ENCODE results near the gene SPOCK2.
A peak's percentile ranks its signal among the peaks of the same experiment; 100 is the strongest.

Gene SPOCK2

DNA sequence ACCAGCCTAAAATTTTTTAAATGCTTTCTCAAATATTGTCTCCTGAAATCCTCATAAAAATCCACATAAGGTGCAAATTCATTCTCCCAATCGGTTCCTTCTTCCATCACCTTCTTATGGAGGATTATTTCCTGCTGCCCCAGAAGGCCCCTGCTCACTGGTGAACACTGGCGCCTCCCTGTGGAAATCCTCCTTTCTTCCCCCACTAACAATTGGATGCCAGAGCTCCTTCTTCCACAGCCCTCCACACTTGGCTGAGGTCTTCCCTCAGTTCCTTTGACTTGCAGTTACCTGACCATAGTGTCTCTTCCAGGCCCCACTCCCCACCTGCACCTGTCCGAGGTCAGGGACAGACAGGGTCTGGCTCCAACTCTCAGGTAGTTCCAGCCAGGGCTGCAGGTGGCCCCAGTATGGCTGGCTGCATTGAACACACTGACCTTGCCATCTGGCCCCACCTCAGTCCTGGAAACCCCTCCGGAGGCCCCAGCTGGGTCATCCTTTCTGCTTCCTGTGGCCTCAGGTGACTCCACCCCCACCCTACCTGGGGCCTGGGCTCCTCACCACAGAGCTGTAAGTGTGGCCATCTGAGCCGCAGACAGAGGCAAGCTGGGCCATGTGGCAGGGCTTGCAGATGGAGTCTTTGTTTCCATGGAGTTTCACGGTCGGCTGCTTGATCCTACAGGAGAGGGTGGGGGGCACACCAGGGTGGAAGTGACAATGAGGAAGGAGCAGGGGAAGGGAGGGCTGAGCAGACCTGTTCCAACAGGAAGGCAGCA, 18.4 kb downstream of the SPOCK2 start:
- TF ChIP-seq, protein P1, sequence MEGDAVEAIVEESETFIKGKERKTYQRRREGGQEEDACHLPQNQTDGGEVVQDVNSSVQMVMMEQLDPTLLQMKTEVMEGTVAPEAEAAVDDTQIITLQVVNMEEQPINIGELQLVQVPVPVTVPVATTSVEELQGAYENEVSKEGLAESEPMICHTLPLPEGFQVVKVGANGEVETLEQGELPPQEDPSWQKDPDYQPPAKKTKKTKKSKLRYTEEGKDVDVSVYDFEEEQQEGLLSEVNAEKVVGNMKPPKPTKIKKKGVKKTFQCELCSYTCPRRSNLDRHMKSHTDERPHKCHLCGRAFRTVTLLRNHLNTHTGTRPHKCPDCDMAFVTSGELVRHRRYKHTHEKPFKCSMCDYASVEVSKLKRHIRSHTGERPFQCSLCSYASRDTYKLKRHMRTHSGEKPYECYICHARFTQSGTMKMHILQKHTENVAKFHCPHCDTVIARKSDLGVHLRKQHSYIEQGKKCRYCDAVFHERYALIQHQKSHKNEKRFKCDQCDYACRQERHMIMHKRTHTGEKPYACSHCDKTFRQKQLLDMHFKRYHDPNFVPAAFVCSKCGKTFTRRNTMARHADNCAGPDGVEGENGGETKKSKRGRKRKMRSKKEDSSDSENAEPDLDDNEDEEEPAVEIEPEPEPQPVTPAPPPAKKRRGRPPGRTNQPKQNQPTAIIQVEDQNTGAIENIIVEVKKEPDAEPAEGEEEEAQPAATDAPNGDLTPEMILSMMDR (IDR thresholded peaks at IDR 0.05; ENCODE audit: insufficient read depth, low read depth, low read length, missing control alignments), result peak; percentile 17
- no peak for DNase-seq (ENCODE audit: low read depth)
- H3K4me3 ChIP-seq (ENCODE audit: low read length), result no peak overlapping the region

DNA sequence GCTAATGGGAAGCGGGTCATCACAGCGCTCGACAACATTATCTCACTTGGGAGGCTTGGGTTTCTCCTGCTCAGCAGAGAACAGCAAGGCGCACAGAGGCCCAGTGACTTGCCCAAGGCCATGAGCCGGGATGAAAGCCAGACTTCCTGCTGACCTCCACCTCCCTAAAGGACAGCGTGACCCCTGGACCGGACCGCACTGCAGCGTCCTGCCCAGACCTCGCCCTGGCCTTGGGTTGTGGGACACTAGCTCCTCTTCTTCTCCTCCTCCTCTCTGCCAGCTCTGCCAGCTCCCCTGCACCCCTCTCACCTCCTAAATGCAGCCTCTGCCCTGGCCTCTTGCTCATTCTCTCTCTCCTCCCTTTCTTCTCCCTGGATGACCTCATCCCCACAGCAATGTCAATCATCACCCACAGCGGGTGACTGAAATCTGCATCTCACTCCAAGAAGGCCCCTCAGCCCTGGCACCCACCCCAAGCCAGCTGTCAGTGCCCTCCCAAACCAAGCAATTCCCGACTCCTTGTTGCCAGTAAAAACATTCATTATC, 19.4 kb downstream of the SPOCK2 start:
- no peak overlapping the region for H3K4me3 ChIP-seq (ENCODE audit: low read length)
- TF ChIP-seq, protein P1 (IDR thresholded peaks at IDR 0.05; ENCODE audit: insufficient read depth, low read depth, low read length, missing control alignments), result no peak
- peak; percentile 38 for DNase-seq (ENCODE audit: low read depth)

DNA sequence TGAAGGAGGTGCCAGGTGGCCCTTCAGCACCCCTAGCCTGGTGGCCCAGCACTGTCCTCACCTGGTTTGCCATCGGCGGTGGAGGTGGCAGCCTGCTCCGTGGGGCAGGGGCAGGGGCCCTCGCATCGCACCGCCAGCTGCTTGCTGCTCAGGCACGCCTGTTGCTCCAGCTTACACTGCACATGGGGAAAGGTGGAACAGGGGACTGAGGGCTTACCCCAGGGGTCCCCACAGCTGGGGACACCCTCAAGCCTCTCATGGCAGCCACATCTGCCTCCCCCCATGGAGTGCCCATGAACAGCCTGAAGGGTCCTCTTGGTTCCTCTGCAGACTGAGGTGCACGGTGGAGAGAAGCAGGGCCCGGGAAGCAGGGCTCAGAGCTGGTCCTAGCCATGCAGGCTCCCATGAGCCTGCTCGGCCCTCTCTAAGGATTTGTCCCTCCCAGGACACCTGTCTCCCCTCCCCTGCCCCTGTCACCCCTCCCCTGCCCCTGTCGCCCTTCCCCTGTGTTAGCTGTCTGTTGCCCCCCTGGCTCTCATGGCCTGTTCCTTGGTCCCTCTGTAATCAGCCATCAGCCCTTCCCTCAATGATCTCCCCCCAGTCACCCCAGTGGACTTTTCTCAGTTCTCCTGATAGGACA, 20.1 kb downstream of the SPOCK2 start:
- TF ChIP-seq, protein P1 (IDR thresholded peaks at IDR 0.05; ENCODE audit: insufficient read depth, low read depth, low read length, missing control alignments), result no peak
- DNase-seq (ENCODE audit: low read depth), result no peak
- no peak overlapping the region for H3K4me3 ChIP-seq (ENCODE audit: low read length)

DNA sequence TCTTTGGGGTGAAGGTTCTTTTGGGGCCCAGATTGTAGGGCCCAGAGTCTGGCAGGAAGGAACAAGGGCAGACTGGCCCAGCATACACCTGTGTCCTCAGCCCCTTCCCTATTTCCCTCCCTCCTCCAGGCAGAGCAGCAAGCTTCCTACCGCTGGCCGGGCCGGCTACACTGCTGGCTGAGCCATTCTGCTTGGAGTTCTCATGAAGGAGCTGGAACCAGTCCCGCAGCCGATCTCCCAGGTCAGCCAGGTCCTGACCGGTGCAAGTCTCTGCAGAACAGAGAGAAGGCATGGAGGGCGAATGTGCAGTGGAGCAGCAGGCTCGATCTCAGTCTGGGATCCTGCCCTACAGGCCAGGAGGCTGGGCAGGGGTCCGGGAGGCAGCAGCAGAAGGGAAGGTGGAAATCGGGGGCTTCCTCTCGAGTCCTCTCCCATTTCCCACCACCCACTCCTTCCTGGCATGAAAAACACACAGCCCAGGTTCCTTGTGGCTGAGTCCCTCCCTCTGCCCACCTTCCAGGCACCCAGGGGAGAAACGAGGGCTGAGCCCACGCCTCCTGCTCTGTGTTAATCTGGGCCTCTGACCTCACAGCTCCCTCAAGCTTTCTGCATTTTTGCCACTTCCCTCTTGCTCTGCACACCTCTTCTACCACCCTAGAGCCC, 20.8 kb downstream of the SPOCK2 start:
- DNase-seq (ENCODE audit: low read depth), result no peak
- TF ChIP-seq, protein P1 (IDR thresholded peaks at IDR 0.05; ENCODE audit: insufficient read depth, low read depth, low read length, missing control alignments), result no peak
- no peak overlapping the region for H3K4me3 ChIP-seq (ENCODE audit: low read length)

DNA sequence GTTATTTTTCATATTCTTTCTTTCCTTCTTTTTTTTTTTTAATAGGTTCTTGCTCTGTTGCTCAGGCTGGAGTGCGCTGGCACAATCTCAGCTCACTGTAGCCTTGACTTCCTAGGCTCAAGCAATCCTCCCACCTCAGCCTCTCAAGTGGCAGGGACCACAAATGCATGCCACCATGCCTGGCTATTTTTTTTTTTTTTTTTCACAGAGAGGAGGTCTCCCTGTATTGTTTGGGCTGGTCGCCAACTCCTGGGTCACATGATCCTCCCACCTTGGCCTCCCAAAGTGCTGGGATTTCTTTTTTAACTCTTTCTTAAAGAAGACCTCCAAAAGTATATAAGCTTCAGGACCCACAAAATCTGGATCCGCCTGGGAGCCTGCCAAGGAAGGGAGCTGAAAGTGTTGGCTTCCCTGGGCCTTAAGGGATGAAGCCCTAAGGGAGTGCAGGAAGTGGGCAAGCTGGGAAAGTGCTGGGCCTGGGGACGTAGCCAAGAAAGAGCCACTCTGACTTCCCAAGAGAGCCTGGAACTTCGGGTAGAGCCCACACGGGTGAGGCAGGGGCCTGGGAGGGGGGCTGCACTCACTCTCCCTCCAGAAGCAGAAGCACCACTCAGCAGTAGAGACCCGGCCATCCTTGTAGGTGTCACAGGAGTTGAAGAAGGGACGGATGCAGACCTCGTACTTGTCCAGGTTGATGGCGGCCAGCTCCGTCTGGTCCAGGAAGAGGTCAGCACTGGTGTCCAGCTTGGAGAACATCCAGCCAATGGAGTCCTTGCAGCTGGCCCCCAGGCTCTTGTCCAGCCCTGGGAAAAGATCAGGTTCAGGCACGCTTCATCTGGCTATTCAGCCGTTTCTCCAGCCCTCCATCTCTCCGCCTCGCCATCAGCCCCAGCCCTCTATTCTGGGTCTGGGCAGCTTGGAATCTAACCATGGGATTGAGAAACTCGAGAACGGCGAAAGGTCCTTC, 21.8 kb downstream of the SPOCK2 start:
- no peak overlapping the region for H3K4me3 ChIP-seq (ENCODE audit: low read length)
- DNase-seq (ENCODE audit: low read depth), result no peak
- TF ChIP-seq, protein P1 (IDR thresholded peaks at IDR 0.05; ENCODE audit: insufficient read depth, low read depth, low read length, missing control alignments), result no peak

DNA sequence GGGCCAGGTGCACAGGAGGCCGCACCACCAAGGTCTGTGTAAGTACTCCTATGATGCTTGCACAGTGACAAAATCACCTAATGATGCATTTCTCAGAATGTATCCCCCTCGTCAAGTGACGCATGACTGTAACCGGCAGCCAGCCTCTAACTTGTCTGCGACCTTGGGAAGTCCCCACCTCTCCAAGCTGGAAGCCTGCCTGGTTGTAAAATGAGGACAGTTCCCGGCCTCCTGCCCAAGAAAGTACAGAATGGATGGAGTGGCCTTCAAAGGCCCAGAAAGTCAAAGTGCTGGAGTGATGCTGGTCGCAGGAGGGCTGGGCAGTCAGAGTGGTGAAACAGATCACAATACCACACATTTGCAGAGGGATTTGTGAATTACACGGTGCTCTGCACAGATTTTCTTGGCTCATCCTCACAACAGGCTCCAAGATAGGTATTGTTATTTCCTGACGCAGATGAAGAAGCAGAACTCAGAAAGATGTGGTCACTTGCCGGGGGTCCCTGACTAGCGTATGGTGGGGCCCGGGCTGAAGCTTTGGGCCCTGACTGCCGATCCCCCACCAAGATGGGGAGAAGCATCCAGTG, 22.8 kb downstream of the SPOCK2 start:
- DNase-seq (ENCODE audit: low read depth), result no peak
- H3K4me3 ChIP-seq (ENCODE audit: low read length), result no peak overlapping the region
- TF ChIP-seq, protein P1 (IDR thresholded peaks at IDR 0.05; ENCODE audit: insufficient read depth, low read depth, low read length, missing control alignments), result no peak
